CD4-positive, alpha-beta T cell (primary cell): Measurements from ENCODE around the gene B3GNT2. TPM values are rescaled to one million over a fixed set of nuclear protein-coding genes. Genes with fewer than 3 reads are reported as not detected.

ENCODE experiments used
- ATAC-seq: fragments of 200-7000 bp; cut with Tn5 transposase; one replicate; pipeline ENCODE4 v1.10.0; 2022; ENCODE audit warnings: mild to moderate bottlenecking; ENCODE audit not compliant: poor library complexity
- CTCF ChIA-PET: fragments of 350-600 bp; sonication (Branson Sonifier 250); formaldehyde crosslinking; loops from one replicate; lab custom pipeline; 2021; ENCODE audit warnings: antibody characterized with exemption, inconsistent platforms; lab: Charles Lee
- POLR2A ChIA-PET: fragments of 350-600 bp; sonication (Branson Sonifier 250); formaldehyde crosslinking; loops from one replicate; lab custom pipeline; 2021; ENCODE audit warnings: antibody characterized with exemption, inconsistent platforms; lab: Charles Lee
- DNase-seq, 14 experiments: peaks; one replicate each; pipeline ENCODE4 v3.0.0-alpha.2; 2013 to 2020; ENCODE audit warnings: mixed read lengths in 2 of 14
- H3K27ac ChIP-seq, 2 donors: one replicate each; pipeline versions ENCODE4 v1.5.1 to v1.7.0; 2013; ENCODE audit warnings: low read length in 2 of 2, low read depth in 1 of 2, mild to moderate bottlenecking in 1 of 2
- H3K27me3 ChIP-seq, 2 experiments: 1 replicate in 1 of 2; 2 replicates in 1 of 2; pipeline versions ENCODE4 v1.6.1 to v1.7.0; 2013; ENCODE audit warnings: low read length in 2 of 2, control low read depth in 1 of 2, mild to moderate bottlenecking in 1 of 2, moderate library complexity in 1 of 2; ENCODE audit not compliant: insufficient read depth in 2 of 2, control insufficient read depth in 1 of 2
- H3K36me3 ChIP-seq: one replicate; pipeline ENCODE4 v1.6.1; 2013; ENCODE audit warnings: low read length, control low read depth; ENCODE audit not compliant: insufficient read depth
- H3K4me1 ChIP-seq: one replicate; pipeline ENCODE4 v1.6.1; 2013; ENCODE audit warnings: low read length, control low read depth; ENCODE audit not compliant: insufficient read depth
- H3K4me3 ChIP-seq: one replicate; pipeline ENCODE4 v1.5.1; 2013; ENCODE audit warnings: mild to moderate bottlenecking, low read length, moderate library complexity
- H3K9me3 ChIP-seq, 2 experiments: 1 replicate in 1 of 2; 2 replicates in 1 of 2; pipeline versions ENCODE4 v1.6.1 to v1.7.0; 2013; ENCODE audit warnings: low read length in 2 of 2, mild to moderate bottlenecking in 2 of 2, control low read depth in 1 of 2, moderate library complexity in 1 of 2; ENCODE audit not compliant: control insufficient read depth in 1 of 2, insufficient read depth in 1 of 2
- H3K27ac Mint-ChIP-seq: one replicate; pipeline ENCODE4 v1.8.0; 2020; ENCODE audit warnings: mixed read lengths
- H3K27me3 Mint-ChIP-seq: one replicate; pipeline ENCODE4 v1.8.0; 2021; ENCODE audit warnings: mixed read lengths
- H3K36me3 Mint-ChIP-seq: one replicate; pipeline ENCODE4 v1.8.0; 2021; ENCODE audit warnings: low read depth, mixed read lengths
- H3K4me1 Mint-ChIP-seq: one replicate; pipeline ENCODE4 v1.8.0; 2021; ENCODE audit warnings: low read depth, mixed read lengths
- H3K4me3 Mint-ChIP-seq: one replicate; pipeline ENCODE4 v1.8.0; 2020; ENCODE audit warnings: mild to moderate bottlenecking, mixed read lengths
- H3K9me3 Mint-ChIP-seq: one replicate; pipeline ENCODE4 v1.8.0; 2020; ENCODE audit warnings: mixed read lengths
- CTCF ChIP-seq: fragments of 200-600 bp; IDR thresholded peaks from one replicate; pipeline ENCODE4 v1.8.0; 2022; ENCODE audit warnings: antibody characterized with exemption, mild to moderate bottlenecking
- intact Hi-C, 2 experiments: fragments of 100-400 bp; cut with DNase I in 1 of 2; cut with micrococcal nuclease in 1 of 2; formaldehyde crosslinking; loops; one replicate each; pipeline versions ENCODE4 v1.15.1 to v1.9.0; 2023 to 2025; cut with DNase I, micrococcal nuclease
- total RNA-seq, 174 experiments: library from RNA in 2 of 174; stranded (reverse) in 2 of 174; gene quantifications; one replicate each; pipeline ENCODE4 v1.2.3 and lab custom pipeline; 2021 to 2026

The B3GNT2 gene
- total RNA-seq, 2 experiments from 2014 or later: 47.7 TPM

- peaks cover 6% of the 10 kb centered on the region for H3K36me3 Mint-ChIP-seq
- intact Hi-C loops: loop anchor here (1.0 to 10.0 kb wide), 9 partner anchors 22 to 1445 kb away; partner anchors contain the start of genes COMMD1 (in 2 of the 2), CCT4 (in 1 of the 2), MDH1 (in 1 of the 2) and PAPOLG (in 1 of the 2)
- peak overlapping the region; percentile 76 for H3K27ac Mint-ChIP-seq
- H3K9me3 ChIP-seq: no peaks in the 10 kb centered on the region
- DNase-seq (peak in 1 of 14 experiments; percentile 23), ATAC-seq (no peak)
- no peaks in the 10 kb centered on the region for H3K36me3 ChIP-seq
- peak overlapping the region in 1 of 2 donors; percentile 15 for H3K27ac ChIP-seq
- peaks cover 63% of the 10 kb centered on the region for H3K4me1 Mint-ChIP-seq
- H3K4me1 ChIP-seq: peaks cover 59% of the 10 kb centered on the region
- TF ChIP-seq CTCF: no peak
- peak overlapping the region; percentile 95 for H3K4me3 Mint-ChIP-seq
- H3K9me3 Mint-ChIP-seq: no peaks in the 10 kb centered on the region
- H3K4me3 ChIP-seq: no peak overlapping the region
- ChIA-PET CTCF (no interaction called here), POLR2A (interaction anchor here (1.4 kb wide), 1 partner anchor 10 kb away, joined by 4 read pairs; no protein-coding TSS in a partner anchor)
- no peaks in the 10 kb centered on the region for H3K27me3 ChIP-seq
- no peaks in the 10 kb centered on the region for H3K27me3 Mint-ChIP-seq
Observed at GRCh38 chr2:62199392-62200125, 3.6 kb downstream of the B3GNT2 start.

- intact Hi-C loops: loop anchor here in 1 of 2 experiments (1.0 kb wide), 1 partner anchor 21 kb away; no protein-coding TSS in a partner anchor
- TF ChIP-seq CTCF: no peak
- H3K27ac Mint-ChIP-seq: peak overlapping the region; percentile 76
- Histone ChIP-seq H3K27ac (no peak overlapping the region), H3K9me3 (no peaks in the 10 kb centered on the region), H3K4me3 (no peak overlapping the region), H3K36me3 (no peaks in the 10 kb centered on the region), H3K27me3 (no peaks in the 10 kb centered on the region), H3K4me1 (peaks cover 58% of the 10 kb centered on the region)
- H3K9me3 Mint-ChIP-seq: no peaks in the 10 kb centered on the region
- H3K27me3 Mint-ChIP-seq: no peaks in the 10 kb centered on the region
- ChIA-PET POLR2A (interaction anchor here (1.0 to 1.4 kb wide), 2 partner anchors 9 to 12 kb away, joined by 3 to 4 read pairs; no protein-coding TSS in a partner anchor), CTCF (interaction anchor here (1.0 kb wide), 1 partner anchor 9 kb away, joined by 3 read pairs; no protein-coding TSS in a partner anchor)
- H3K4me3 Mint-ChIP-seq: peak overlapping the region; percentile 95
- H3K4me1 Mint-ChIP-seq: peaks cover 71% of the 10 kb centered on the region
- DNase-seq (peak in 3 of 14 experiments; percentile 59 to 70 (median 68)), ATAC-seq (peak; percentile 13)
- peaks cover 6% of the 10 kb centered on the region for H3K36me3 Mint-ChIP-seq
Observed at GRCh38 chr2:62200291-62200841, 4.5 kb downstream of the B3GNT2 start.

- no peak for TF ChIP-seq CTCF
- ChIA-PET POLR2A (interaction anchor here (1.0 to 1.4 kb wide), 2 partner anchors 8 to 12 kb away, joined by 3 to 4 read pairs; no protein-coding TSS in a partner anchor), CTCF (interaction anchor here (1.0 kb wide), 1 partner anchor 8 kb away, joined by 3 read pairs; no protein-coding TSS in a partner anchor)
- Mint-ChIP-seq H3K4me1 (peaks cover 76% of the 10 kb centered on the region), H3K9me3 (no peaks in the 10 kb centered on the region), H3K27ac (peak overlapping the region; percentile 76), H3K27me3 (no peaks in the 10 kb centered on the region), H3K36me3 (peaks cover 6% of the 10 kb centered on the region), H3K4me3 (peak overlapping the region; percentile 95)
- ATAC-seq: no peak
- H3K4me3 ChIP-seq: no peak overlapping the region
- H3K36me3 ChIP-seq: no peaks in the 10 kb centered on the region
- no peak overlapping the region for H3K27ac ChIP-seq
- no peaks in the 10 kb centered on the region for H3K9me3 ChIP-seq
- H3K4me1 ChIP-seq: peaks cover 60% of the 10 kb centered on the region
- intact Hi-C loops: loop anchor here in 1 of 2 experiments (1.0 kb wide), 1 partner anchor 20 kb away; no protein-coding TSS in a partner anchor
- DNase-seq: no peak
- H3K27me3 ChIP-seq: no peaks in the 10 kb centered on the region
Observed at GRCh38 chr2:62200868-62201267, 5.0 kb downstream of the B3GNT2 start.
